GM23338 (cell line): ENCODE results near the gene TSPO2. TPM values are rescaled to one million over a fixed set of nuclear protein-coding genes. Genes with fewer than 3 reads are reported as not detected.

ENCODE experiments used
- ATAC-seq: fragments of 200-7000 bp; cut with Tn5 transposase; 3 replicates; pipeline ENCODE4 v1.9.1; 2020
- DNase-seq: peaks from one replicate; pipeline ENCODE4 v3.0.0-alpha.2; 2015; ENCODE audit warnings: low spot score
- H2AFZ ChIP-seq: fragments of 200-600 bp; sonication (generic); 2 replicates; pipeline ENCODE4 v1.8.0; 2016; ENCODE audit warnings: antibody characterized with exemption, mild to moderate bottlenecking, moderate library complexity
- H3F3A ChIP-seq: fragments of 200-600 bp; sonication (generic); replicated peaks from 2 replicates; pipeline ENCODE4 v1.8.0; 2017; ENCODE audit warnings: antibody characterized with exemption, mixed run types, low read depth
- H3K27ac ChIP-seq: fragments of 200-600 bp; sonication (generic); 2 replicates; pipeline ENCODE4 v1.6.1; 2016; ENCODE audit warnings: low read depth
- H3K27me3 ChIP-seq: fragments of 200-600 bp; sonication (generic); 2 replicates; pipeline ENCODE4 v1.8.0; 2016; ENCODE audit warnings: mild to moderate bottlenecking, mixed run types, moderate library complexity; ENCODE audit not compliant: insufficient read depth
- H3K36me3 ChIP-seq: fragments of 200-600 bp; sonication (generic); 2 replicates; pipeline ENCODE4 v1.8.0; 2016; ENCODE audit warnings: mild to moderate bottlenecking; ENCODE audit not compliant: insufficient read depth
- H3K4me1 ChIP-seq: fragments of 200-600 bp; sonication (generic); 2 replicates; pipeline ENCODE4 v1.8.0; 2016; ENCODE audit warnings: mild to moderate bottlenecking, moderate library complexity; ENCODE audit not compliant: insufficient read depth
- H3K4me2 ChIP-seq: fragments of 200-600 bp; sonication (generic); 2 replicates; pipeline ENCODE4 v1.7.1; 2017; ENCODE audit warnings: mixed run types
- H3K4me3 ChIP-seq: fragments of 200-600 bp; sonication (generic); 2 replicates; pipeline ENCODE4 v1.6.1; 2016; ENCODE audit warnings: mixed run types
- H3K79me2 ChIP-seq: fragments of 200-600 bp; sonication (generic); replicated peaks from 2 replicates; pipeline ENCODE4 v1.8.0; 2017; ENCODE audit warnings: mild to moderate bottlenecking; ENCODE audit not compliant: insufficient read depth
- H3K9me2 ChIP-seq: fragments of 200-600 bp; sonication (generic); 2 replicates; pipeline ENCODE4 v1.8.0; 2017; ENCODE audit not compliant: insufficient read depth
- H4K20me1 ChIP-seq: fragments of 200-600 bp; sonication (generic); replicated peaks from 2 replicates; pipeline ENCODE4 v1.8.0; 2017; ENCODE audit warnings: mild to moderate bottlenecking; ENCODE audit not compliant: insufficient read depth
- H3K27ac Mint-ChIP-seq: 2 replicates; pipeline ENCODE4 v1.8.0; 2020; ENCODE audit warnings: inconsistent platforms, mild to moderate bottlenecking, moderate library complexity, mixed read lengths
- H3K27me3 Mint-ChIP-seq: 3 replicates; pipeline ENCODE4 v1.8.0; 2022; ENCODE audit warnings: low read depth, mild to moderate bottlenecking, moderate library complexity, mixed read lengths, inconsistent platforms; ENCODE audit not compliant: insufficient read depth, poor library complexity
- H3K36me3 Mint-ChIP-seq: 3 replicates; pipeline ENCODE4 v1.8.0; 2021; ENCODE audit warnings: low read depth, mild to moderate bottlenecking, inconsistent platforms, moderate library complexity, mixed read lengths
- H3K4me1 Mint-ChIP-seq: 3 replicates; pipeline ENCODE4 v1.8.0; 2020; ENCODE audit warnings: mild to moderate bottlenecking, inconsistent platforms, mixed read lengths
- H3K4me3 Mint-ChIP-seq: 3 replicates; pipeline ENCODE4 v1.8.0; 2021; ENCODE audit warnings: moderate library complexity, mild to moderate bottlenecking, inconsistent platforms, mixed read lengths
- H3K9me3 Mint-ChIP-seq: 3 replicates; pipeline ENCODE4 v1.8.0; 2020; ENCODE audit warnings: moderate library complexity, mild to moderate bottlenecking, inconsistent platforms, mixed read lengths
- CREB1 ChIP-seq: fragments of 250-450 bp; sonication (Bioruptor Pico); IDR thresholded peaks from 2 replicates; pipeline ENCODE4 v1.5.0; 2020; ENCODE audit warnings: low read depth, mild to moderate bottlenecking, moderate library complexity
- EZH2phosphoT487 ChIP-seq: fragments of 200-600 bp; sonication (generic); IDR thresholded peaks from one replicate; pipeline ENCODE4 v1.8.1; 2018; ENCODE audit warnings: antibody characterized with exemption; ENCODE audit not compliant: unreplicated experiment
- JUNB ChIP-seq: IDR thresholded peaks from one replicate; pipeline ENCODE4 v1.6.1; 2016; ENCODE audit warnings: antibody characterized with exemption; ENCODE audit not compliant: unreplicated experiment
- NANOG ChIP-seq: IDR thresholded peaks from 2 replicates; pipeline ENCODE4 v1.6.1; 2016; ENCODE audit warnings: antibody characterized with exemption, borderline replicate concordance
- polyA plus RNA-seq: library from polyadenylated mRNA; unstranded; fragments of >200 nt; fragmentation: Nextera tagmentation; extraction: Ambion mirVana; gene quantifications from 2 replicates; pipeline ENCODE4 v1.2.1, GENCODE V29; 2016
- total RNA-seq: library from RNA; depleted of rRNA; stranded (reverse); fragments of >200 nt; shearing (Covaris generic); gene quantifications from 2 replicates; pipeline ENCODE4 v1.2.3, GENCODE V29; 2014
- TF ChIP-seq, protein P1 (sequence below): IDR thresholded peaks from one replicate; pipeline ENCODE4 v1.6.1; 2018; ENCODE audit warnings: antibody characterized with exemption; ENCODE audit not compliant: unreplicated experiment
- TF ChIP-seq, protein P2 (sequence below): IDR thresholded peaks from 2 replicates; pipeline ENCODE4 v1.6.1; 2016; ENCODE audit warnings: antibody characterized with exemption
- TF ChIP-seq, protein P3 (sequence below): fragments of 250-450 bp; sonication (Bioruptor Pico); IDR thresholded peaks from 2 replicates; pipeline ENCODE4 v1.5.0; 2020; ENCODE audit warnings: mild to moderate bottlenecking, moderate library complexity

TSPO2 gene
- total and polyA plus RNA-seq, 2 experiments from 2014 or later, result 0.31 TPM; not detected in 1

DNA sequence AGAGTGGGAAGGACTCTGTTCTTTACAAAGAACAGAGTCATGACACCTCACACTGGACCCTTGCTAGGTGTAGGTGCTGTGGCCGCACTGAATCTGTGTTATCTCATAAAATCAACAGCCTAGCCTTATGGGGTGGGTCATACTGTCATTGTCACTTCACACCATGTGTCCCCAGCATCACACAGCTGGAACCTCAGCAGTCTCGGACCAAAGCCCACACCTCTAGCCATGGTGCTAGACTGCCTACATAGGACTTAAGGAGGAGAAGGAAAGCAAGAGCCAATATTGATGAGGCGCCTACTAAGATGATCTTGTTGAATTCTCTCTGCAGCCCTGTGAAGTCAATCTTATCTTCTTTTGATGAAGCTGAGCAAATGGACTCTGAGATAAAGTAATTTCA lies 34.3 kb upstream of the TSPO2 start:
- H3F3A ChIP-seq, result no peaks in the 10 kb centered on the region
- TF ChIP-seq NANOG, result no peak
- TF ChIP-seq, protein P1, sequence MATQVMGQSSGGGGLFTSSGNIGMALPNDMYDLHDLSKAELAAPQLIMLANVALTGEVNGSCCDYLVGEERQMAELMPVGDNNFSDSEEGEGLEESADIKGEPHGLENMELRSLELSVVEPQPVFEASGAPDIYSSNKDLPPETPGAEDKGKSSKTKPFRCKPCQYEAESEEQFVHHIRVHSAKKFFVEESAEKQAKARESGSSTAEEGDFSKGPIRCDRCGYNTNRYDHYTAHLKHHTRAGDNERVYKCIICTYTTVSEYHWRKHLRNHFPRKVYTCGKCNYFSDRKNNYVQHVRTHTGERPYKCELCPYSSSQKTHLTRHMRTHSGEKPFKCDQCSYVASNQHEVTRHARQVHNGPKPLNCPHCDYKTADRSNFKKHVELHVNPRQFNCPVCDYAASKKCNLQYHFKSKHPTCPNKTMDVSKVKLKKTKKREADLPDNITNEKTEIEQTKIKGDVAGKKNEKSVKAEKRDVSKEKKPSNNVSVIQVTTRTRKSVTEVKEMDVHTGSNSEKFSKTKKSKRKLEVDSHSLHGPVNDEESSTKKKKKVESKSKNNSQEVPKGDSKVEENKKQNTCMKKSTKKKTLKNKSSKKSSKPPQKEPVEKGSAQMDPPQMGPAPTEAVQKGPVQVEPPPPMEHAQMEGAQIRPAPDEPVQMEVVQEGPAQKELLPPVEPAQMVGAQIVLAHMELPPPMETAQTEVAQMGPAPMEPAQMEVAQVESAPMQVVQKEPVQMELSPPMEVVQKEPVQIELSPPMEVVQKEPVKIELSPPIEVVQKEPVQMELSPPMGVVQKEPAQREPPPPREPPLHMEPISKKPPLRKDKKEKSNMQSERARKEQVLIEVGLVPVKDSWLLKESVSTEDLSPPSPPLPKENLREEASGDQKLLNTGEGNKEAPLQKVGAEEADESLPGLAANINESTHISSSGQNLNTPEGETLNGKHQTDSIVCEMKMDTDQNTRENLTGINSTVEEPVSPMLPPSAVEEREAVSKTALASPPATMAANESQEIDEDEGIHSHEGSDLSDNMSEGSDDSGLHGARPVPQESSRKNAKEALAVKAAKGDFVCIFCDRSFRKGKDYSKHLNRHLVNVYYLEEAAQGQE, result no peak
- no peak for TF ChIP-seq EZH2phosphoT487
- TF ChIP-seq, protein P2, sequence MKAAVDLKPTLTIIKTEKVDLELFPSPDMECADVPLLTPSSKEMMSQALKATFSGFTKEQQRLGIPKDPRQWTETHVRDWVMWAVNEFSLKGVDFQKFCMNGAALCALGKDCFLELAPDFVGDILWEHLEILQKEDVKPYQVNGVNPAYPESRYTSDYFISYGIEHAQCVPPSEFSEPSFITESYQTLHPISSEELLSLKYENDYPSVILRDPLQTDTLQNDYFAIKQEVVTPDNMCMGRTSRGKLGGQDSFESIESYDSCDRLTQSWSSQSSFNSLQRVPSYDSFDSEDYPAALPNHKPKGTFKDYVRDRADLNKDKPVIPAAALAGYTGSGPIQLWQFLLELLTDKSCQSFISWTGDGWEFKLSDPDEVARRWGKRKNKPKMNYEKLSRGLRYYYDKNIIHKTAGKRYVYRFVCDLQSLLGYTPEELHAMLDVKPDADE, result no peak
- TF ChIP-seq, protein P3, sequence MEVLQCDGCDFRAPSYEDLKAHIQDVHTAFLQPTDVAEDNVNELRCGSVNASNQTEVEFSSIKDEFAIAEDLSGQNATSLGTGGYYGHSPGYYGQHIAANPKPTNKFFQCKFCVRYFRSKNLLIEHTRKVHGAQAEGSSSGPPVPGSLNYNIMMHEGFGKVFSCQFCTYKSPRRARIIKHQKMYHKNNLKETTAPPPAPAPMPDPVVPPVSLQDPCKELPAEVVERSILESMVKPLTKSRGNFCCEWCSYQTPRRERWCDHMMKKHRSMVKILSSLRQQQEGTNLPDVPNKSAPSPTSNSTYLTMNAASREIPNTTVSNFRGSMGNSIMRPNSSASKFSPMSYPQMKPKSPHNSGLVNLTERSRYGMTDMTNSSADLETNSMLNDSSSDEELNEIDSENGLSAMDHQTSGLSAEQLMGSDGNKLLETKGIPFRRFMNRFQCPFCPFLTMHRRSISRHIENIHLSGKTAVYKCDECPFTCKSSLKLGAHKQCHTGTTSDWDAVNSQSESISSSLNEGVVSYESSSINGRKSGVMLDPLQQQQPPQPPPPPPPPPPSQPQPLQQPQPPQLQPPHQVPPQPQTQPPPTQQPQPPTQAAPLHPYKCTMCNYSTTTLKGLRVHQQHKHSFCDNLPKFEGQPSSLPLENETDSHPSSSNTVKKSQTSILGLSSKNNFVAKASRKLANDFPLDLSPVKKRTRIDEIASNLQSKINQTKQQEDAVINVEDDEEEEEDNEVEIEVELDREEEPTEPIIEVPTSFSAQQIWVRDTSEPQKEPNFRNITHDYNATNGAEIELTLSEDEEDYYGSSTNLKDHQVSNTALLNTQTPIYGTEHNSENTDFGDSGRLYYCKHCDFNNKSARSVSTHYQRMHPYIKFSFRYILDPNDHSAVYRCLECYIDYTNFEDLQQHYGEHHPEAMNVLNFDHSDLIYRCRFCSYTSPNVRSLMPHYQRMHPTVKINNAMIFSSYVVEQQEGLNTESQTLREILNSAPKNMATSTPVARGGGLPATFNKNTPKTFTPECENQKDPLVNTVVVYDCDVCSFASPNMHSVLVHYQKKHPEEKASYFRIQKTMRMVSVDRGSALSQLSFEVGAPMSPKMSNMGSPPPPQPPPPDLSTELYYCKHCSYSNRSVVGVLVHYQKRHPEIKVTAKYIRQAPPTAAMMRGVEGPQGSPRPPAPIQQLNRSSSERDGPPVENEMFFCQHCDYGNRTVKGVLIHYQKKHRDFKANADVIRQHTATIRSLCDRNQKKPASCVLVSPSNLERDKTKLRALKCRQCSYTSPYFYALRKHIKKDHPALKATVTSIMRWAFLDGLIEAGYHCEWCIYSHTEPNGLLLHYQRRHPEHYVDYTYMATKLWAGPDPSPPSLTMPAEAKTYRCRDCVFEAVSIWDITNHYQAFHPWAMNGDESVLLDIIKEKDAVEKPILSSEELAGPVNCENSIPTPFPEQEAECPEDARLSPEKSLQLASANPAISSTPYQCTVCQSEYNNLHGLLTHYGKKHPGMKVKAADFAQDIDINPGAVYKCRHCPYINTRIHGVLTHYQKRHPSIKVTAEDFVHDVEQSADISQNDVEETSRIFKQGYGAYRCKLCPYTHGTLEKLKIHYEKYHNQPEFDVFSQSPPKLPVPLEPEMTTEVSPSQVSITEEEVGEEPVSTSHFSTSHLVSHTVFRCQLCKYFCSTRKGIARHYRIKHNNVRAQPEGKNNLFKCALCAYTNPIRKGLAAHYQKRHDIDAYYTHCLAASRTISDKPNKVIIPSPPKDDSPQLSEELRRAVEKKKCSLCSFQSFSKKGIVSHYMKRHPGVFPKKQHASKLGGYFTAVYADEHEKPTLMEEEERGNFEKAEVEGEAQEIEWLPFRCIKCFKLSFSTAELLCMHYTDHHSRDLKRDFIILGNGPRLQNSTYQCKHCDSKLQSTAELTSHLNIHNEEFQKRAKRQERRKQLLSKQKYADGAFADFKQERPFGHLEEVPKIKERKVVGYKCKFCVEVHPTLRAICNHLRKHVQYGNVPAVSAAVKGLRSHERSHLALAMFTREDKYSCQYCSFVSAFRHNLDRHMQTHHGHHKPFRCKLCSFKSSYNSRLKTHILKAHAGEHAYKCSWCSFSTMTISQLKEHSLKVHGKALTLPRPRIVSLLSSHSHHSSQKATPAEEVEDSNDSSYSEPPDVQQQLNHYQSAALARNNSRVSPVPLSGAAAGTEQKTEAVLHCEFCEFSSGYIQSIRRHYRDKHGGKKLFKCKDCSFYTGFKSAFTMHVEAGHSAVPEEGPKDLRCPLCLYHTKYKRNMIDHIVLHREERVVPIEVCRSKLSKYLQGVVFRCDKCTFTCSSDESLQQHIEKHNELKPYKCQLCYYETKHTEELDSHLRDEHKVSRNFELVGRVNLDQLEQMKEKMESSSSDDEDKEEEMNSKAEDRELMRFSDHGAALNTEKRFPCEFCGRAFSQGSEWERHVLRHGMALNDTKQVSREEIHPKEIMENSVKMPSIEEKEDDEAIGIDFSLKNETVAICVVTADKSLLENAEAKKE (CRISPR knock-in tag), result no peak
- TF ChIP-seq CREB1 (CRISPR knock-in tag), result no peak
- no peak for TF ChIP-seq JUNB
- no peaks in the 10 kb centered on the region for H4K20me1 ChIP-seq
- DNase-seq, result no peak
- H3K4me3 Mint-ChIP-seq, result no peak overlapping the region
- H3K9me3 Mint-ChIP-seq, result no peaks in the 10 kb centered on the region; the same call in 2 of the 3 replicates
- no peak overlapping the region for H3K27ac ChIP-seq
- H3K79me2 ChIP-seq, result no peaks in the 10 kb centered on the region
- no peaks in the 10 kb centered on the region for H3K27me3 ChIP-seq
- no peaks in the 10 kb centered on the region for H3K36me3 ChIP-seq
- peaks cover 6% of the 10 kb centered on the region for H3K4me1 Mint-ChIP-seq
- H3K27ac Mint-ChIP-seq, result no peak overlapping the region
- peaks cover 9% of the 10 kb centered on the region; the same call in 1 of the 2 replicates for H3K9me2 ChIP-seq
- no peak overlapping the region for H2AFZ ChIP-seq
- no peak overlapping the region for H3K4me2 ChIP-seq
- H3K36me3 Mint-ChIP-seq, result no peaks in the 10 kb centered on the region; the same call in 2 of the 3 replicates
- H3K4me3 ChIP-seq, result no peak overlapping the region
- H3K27me3 Mint-ChIP-seq, result peaks cover 4% of the 10 kb centered on the region
- ATAC-seq, result no peak
- H3K4me1 ChIP-seq, result no peaks in the 10 kb centered on the region
